Hepatocyte (in vitro differentiated cells): Measurements from ENCODE around the gene P4HA1. TPM values are rescaled to one million over a fixed set of nuclear protein-coding genes. Genes with fewer than 3 reads are reported as not detected.
"Not testable (repeated sequence)": the region's sequence is repeated elsewhere in the genome, so short reads cannot be mapped to it uniquely, and the experiment has no call there.

Experiments used
- DNase-seq: peaks from one replicate; pipeline ENCODE4 v3.0.0-alpha.2; 2016; ENCODE audit warnings: low spot score
- H2AFZ ChIP-seq: fragments of 200-600 bp; sonication (generic); 2 replicates; pipeline ENCODE4 v1.6.0; 2016; ENCODE audit warnings: antibody characterized with exemption, mild to moderate bottlenecking
- H3K27ac ChIP-seq: fragments of 200-600 bp; sonication (generic); 2 replicates; pipeline ENCODE4 v1.5.1; 2016; ENCODE audit warnings: mild to moderate bottlenecking
- H3K27me3 ChIP-seq: fragments of 200-600 bp; sonication (generic); 2 replicates; pipeline ENCODE4 v1.6.1; 2016
- H3K36me3 ChIP-seq: fragments of 200-600 bp; sonication (generic); replicated peaks from 2 replicates; pipeline ENCODE4 v1.5.1; 2016; ENCODE audit warnings: low read depth; ENCODE audit not compliant: insufficient read depth
- H3K4me1 ChIP-seq: fragments of 200-600 bp; sonication (generic); 2 replicates; pipeline ENCODE4 v1.5.1; 2016; ENCODE audit warnings: mild to moderate bottlenecking, moderate library complexity; ENCODE audit not compliant: insufficient read depth
- H3K4me2 ChIP-seq: fragments of 200-600 bp; sonication (generic); 2 replicates; pipeline ENCODE4 v1.6.0; 2016
- H3K4me3 ChIP-seq: fragments of 200-600 bp; sonication (generic); 2 replicates; pipeline ENCODE4 v1.5.1; 2016; ENCODE audit warnings: mild to moderate bottlenecking
- H3K79me2 ChIP-seq: fragments of 200-600 bp; sonication (generic); 2 replicates; pipeline ENCODE4 v1.6.0; 2017; ENCODE audit warnings: mild to moderate bottlenecking
- H3K9me2 ChIP-seq: fragments of 200-600 bp; sonication (generic); replicated peaks from 2 replicates; pipeline ENCODE4 v1.6.0; 2017; ENCODE audit warnings: mild to moderate bottlenecking; ENCODE audit not compliant: insufficient read depth
- H3K9me3 ChIP-seq: fragments of 200-600 bp; sonication (generic); 2 replicates; pipeline ENCODE4 v1.5.1; 2016; ENCODE audit warnings: low read depth, mild to moderate bottlenecking
- H4K20me1 ChIP-seq: fragments of 200-600 bp; sonication (generic); 2 replicates; pipeline ENCODE4 v1.6.0; 2016; ENCODE audit warnings: mild to moderate bottlenecking; ENCODE audit not compliant: insufficient read depth, poor library complexity, severe bottlenecking
- EZH2 ChIP-seq: fragments of 200-600 bp; sonication (generic); IDR thresholded peaks from 2 replicates; pipeline ENCODE4 v1.6.1; 2016; ENCODE audit warnings: antibody characterized with exemption, mild to moderate bottlenecking, borderline replicate concordance
- EZH2phosphoT487 ChIP-seq: fragments of 200-600 bp; sonication (generic); IDR thresholded peaks from one replicate; pipeline ENCODE4 v1.6.1; 2018; ENCODE audit warnings: antibody characterized with exemption, mild to moderate bottlenecking, low read depth, moderate library complexity; ENCODE audit not compliant: unreplicated experiment, severe bottlenecking
- WGBS: methylation state at CpG from one replicate; pipeline ENCODE4 v1.1.6; 2016; ENCODE audit warnings: low lambda C conversion rate; ENCODE audit errors: missing lambda C conversion rate; 5-methylcytosine and 5-hydroxymethylcytosine counted together
- polyA plus RNA-seq: library from polyadenylated mRNA; unstranded; fragments of >200 nt; fragmentation: Nextera tagmentation; extraction: Ambion mirVana; gene quantifications from 2 replicates; pipeline ENCODE4 v1.2.1, GENCODE V29; 2016
- total RNA-seq: library from RNA; depleted of rRNA; stranded (reverse); fragments of >200 nt; gene quantifications from 2 replicates; pipeline ENCODE4 v1.2.3, GENCODE V29; 2014
- TF ChIP-seq, protein P1 (sequence below): fragments of 200-600 bp; sonication (generic); IDR thresholded peaks from 2 replicates; pipeline ENCODE4 v1.5.1; 2016; ENCODE audit warnings: antibody characterized with exemption, mild to moderate bottlenecking; ENCODE audit not compliant: poor library complexity

Gene P4HA1
- total and polyA plus RNA-seq, 2 experiments from 2014 or later: 140 to 145 TPM

DNA sequence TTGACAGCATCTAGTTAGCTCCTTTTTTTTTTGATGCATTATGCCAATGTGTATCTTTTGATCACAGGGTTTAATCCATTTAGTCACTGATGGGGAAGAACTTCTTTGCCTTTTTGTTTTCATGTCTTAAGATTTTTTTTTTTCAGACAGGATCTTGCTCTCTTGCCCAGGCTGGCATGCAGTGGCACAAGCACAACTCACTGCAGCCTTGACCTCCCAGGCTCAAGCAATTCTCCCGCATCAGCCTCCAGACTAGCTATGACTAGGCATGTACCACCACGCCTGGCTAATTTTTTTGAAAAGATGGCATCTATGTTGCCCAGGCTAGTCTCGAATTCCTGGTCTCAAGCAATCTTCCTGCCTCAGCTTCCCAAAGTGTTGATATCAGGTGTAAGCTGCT is 95.7 kb downstream of the P4HA1 start:
- H3K9me3 ChIP-seq: no peaks in the 10 kb centered on the region
- DNase-seq: no peak
- no peaks in the 10 kb centered on the region for H4K20me1 ChIP-seq
- no peaks in the 10 kb centered on the region for H3K36me3 ChIP-seq
- H3K27ac ChIP-seq: no peak overlapping the region
- TF ChIP-seq EZH2phosphoT487: no peak
- TF ChIP-seq EZH2: no peak
- TF ChIP-seq, protein P1, sequence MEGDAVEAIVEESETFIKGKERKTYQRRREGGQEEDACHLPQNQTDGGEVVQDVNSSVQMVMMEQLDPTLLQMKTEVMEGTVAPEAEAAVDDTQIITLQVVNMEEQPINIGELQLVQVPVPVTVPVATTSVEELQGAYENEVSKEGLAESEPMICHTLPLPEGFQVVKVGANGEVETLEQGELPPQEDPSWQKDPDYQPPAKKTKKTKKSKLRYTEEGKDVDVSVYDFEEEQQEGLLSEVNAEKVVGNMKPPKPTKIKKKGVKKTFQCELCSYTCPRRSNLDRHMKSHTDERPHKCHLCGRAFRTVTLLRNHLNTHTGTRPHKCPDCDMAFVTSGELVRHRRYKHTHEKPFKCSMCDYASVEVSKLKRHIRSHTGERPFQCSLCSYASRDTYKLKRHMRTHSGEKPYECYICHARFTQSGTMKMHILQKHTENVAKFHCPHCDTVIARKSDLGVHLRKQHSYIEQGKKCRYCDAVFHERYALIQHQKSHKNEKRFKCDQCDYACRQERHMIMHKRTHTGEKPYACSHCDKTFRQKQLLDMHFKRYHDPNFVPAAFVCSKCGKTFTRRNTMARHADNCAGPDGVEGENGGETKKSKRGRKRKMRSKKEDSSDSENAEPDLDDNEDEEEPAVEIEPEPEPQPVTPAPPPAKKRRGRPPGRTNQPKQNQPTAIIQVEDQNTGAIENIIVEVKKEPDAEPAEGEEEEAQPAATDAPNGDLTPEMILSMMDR: no peak
- H3K27me3 ChIP-seq: no peaks in the 10 kb centered on the region
- no peak overlapping the region for H2AFZ ChIP-seq
- H3K4me3 ChIP-seq: no peak overlapping the region
- no peak overlapping the region for H3K4me2 ChIP-seq
- H3K4me1 ChIP-seq: no peaks in the 10 kb centered on the region
- no peaks in the 10 kb centered on the region for H3K79me2 ChIP-seq
- no peaks in the 10 kb centered on the region for H3K9me2 ChIP-seq
- 96% methylated on average over 3 of the region's 3 CpGs for WGBS

DNA sequence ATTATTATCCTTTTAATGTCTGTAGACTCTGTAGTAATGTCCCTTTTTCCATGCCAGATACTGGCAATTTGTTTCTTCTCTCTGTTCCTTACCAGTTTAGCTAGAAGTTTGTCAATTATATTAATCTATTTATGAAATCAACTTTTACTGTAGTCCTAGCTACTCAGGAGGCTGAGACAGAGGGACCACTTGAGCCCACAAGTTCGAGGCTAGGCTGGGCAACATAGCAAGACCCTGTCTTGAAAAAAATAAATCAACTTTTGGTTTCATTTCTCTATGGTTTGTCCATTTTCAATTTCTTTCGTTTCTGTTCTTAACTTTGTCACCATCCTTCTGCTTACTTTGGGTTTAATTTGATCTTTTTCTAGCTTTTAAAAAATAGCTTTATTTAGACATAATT is 99.6 kb downstream of the P4HA1 start:
- H3K27ac ChIP-seq: no peak overlapping the region
- no peaks in the 10 kb centered on the region for H3K36me3 ChIP-seq
- no peaks in the 10 kb centered on the region for H3K9me3 ChIP-seq
- WGBS: 100% methylated on average over 2 of the region's 2 CpGs
- no peaks in the 10 kb centered on the region for H3K9me2 ChIP-seq
- H3K27me3 ChIP-seq: no peaks in the 10 kb centered on the region
- H3K4me1 ChIP-seq: no peaks in the 10 kb centered on the region
- H2AFZ ChIP-seq: no peak overlapping the region
- H3K4me3 ChIP-seq: no peak overlapping the region
- H4K20me1 ChIP-seq: no peaks in the 10 kb centered on the region
- DNase-seq: no peak
- H3K4me2 ChIP-seq: no peak overlapping the region
- no peaks in the 10 kb centered on the region for H3K79me2 ChIP-seq
- TF ChIP-seq EZH2phosphoT487: no peak
- TF ChIP-seq, protein P1: no peak
- no peak for TF ChIP-seq EZH2

DNA sequence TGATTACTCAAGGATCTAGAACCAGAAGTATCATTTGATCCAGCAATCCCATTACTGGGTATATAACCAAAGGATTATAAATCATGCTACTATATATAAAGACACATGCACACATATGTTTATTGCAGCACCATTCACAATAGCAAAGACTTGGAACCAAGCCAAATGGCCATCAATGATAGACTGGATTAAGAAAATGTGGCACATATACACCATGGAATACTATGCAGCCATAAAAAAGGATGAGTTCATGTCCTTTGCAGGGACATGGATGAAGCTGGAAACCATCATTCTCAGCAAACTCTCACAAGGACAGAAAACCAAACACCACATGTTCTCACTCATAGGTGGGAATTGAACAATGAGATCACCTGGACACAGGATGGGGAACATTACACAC is 101.2 kb downstream of the P4HA1 start:
- H3K36me3 ChIP-seq: not testable (repeated sequence)

DNA sequence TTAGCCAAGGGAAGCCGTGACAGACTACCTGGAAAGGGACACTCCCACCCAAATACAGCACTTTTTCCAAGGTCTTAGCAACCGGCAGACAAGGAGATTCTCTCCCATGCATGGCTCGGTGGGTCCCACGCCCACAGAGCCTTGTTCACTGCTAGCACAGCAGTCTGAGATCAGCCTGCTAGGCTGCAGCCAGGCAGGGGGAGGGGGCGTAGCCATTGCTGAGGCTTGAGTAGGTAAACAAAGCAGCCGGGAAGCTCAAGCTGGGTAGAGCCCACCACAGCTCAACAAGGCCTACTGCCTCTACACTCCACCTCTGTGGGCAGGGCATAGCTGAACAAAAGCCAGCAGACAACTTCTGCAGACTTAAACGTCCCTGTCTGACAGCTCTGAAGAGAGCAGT is 106.9 kb downstream of the P4HA1 start:
- not testable (repeated sequence) for H3K27me3 ChIP-seq, H3K9me3 ChIP-seq, H3K4me2 ChIP-seq, H3K27ac ChIP-seq, H3K4me1 ChIP-seq, H3K36me3 ChIP-seq, H2AFZ ChIP-seq, H3K4me3 ChIP-seq, H3K79me2 ChIP-seq, H3K9me2 ChIP-seq, DNase-seq, H4K20me1 ChIP-seq
- 85% methylated on average over 7 of the region's 7 CpGs for WGBS

More for the DNA sequence above, 101.2 kb downstream of the P4HA1 start:
- H3K9me2 ChIP-seq, H3K4me2 ChIP-seq, H3K9me3 ChIP-seq, H2AFZ ChIP-seq, H3K27me3 ChIP-seq, H3K79me2 ChIP-seq, H3K4me3 ChIP-seq, H3K4me1 ChIP-seq, H4K20me1 ChIP-seq, DNase-seq, H3K27ac ChIP-seq: not testable (repeated sequence)

DNA sequence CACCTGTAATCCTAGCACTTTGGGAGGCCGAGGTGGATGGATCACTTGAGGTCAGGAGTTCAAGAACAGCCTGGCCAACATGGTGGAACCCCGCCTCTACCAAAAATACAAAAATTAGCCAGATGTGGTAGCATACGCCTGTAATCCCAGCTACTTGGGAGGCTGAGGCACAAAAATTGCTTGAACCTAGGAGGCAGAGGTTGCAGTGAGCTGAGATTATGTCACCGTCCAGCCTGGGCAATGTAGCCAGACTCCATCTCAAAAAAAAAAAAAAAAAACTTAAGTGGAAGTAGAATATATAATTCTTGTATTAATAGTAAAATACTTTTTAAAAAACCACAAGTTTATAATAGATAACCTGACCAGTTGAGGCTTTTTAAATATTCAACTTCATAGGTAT is 112.0 kb downstream of the P4HA1 start:
- H2AFZ ChIP-seq, H3K9me3 ChIP-seq, H3K27ac ChIP-seq, H3K36me3 ChIP-seq, DNase-seq, H4K20me1 ChIP-seq, H3K27me3 ChIP-seq, H3K4me1 ChIP-seq, H3K9me2 ChIP-seq, H3K79me2 ChIP-seq, H3K4me3 ChIP-seq, H3K4me2 ChIP-seq: not testable (repeated sequence)
- 100% methylated on average over 4 of the region's 4 CpGs for WGBS
